GM18520 (cell line): Measurements from ENCODE around the gene OTUB1.
"Not testable (repeated sequence)": the region's sequence is repeated elsewhere in the genome, so short reads cannot be mapped to it uniquely, and the experiment has no call there.

Experiments used
- ATAC-seq: cut with Tn5 transposase; IDR thresholded peaks from one replicate; pipeline ENCODE4 v1.9.1; 2021; ENCODE audit not compliant: unreplicated experiment

Gene OTUB1

GRCh38 chr11:64042301-64042700, 56.1 kb downstream of the OTUB1 start:
- no peak for ATAC-seq

- no peak for ATAC-seq
Measured at GRCh38 chr11:64043545-64043944, 57.3 kb downstream of the OTUB1 start.

- no peak for ATAC-seq
Measured at GRCh38 chr11:64044730-64045393, 58.6 kb downstream of the OTUB1 start.

- ATAC-seq: no peak
Measured at GRCh38 chr11:64045700-64046099, 59.5 kb downstream of the OTUB1 start.

- not testable (repeated sequence) for ATAC-seq
Measured at GRCh38 chr11:64047373-64047772, 61.1 kb downstream of the OTUB1 start.
